Fibroblast of pulmonary artery (primary cell): ENCODE data around the gene EBI3.

Source experiments
- DNase-seq: peaks from one replicate; pipeline ENCODE4 v3.0.0-alpha.2; 2010; ENCODE audit warnings: low read depth
- H3K4me3 ChIP-seq: replicated peaks from 2 replicates; pipeline ENCODE4 v1.5.1; 2011; ENCODE audit warnings: low read depth, mild to moderate bottlenecking, control low read depth, low read length, moderate library complexity
- TF ChIP-seq, protein P1 (sequence below): IDR thresholded peaks from 2 replicates; pipeline ENCODE4 v1.5.1; 2011; ENCODE audit warnings: mild to moderate bottlenecking, control low read depth, low read length, inconsistent platforms; ENCODE audit errors: missing control alignments

Gene EBI3

DNA sequence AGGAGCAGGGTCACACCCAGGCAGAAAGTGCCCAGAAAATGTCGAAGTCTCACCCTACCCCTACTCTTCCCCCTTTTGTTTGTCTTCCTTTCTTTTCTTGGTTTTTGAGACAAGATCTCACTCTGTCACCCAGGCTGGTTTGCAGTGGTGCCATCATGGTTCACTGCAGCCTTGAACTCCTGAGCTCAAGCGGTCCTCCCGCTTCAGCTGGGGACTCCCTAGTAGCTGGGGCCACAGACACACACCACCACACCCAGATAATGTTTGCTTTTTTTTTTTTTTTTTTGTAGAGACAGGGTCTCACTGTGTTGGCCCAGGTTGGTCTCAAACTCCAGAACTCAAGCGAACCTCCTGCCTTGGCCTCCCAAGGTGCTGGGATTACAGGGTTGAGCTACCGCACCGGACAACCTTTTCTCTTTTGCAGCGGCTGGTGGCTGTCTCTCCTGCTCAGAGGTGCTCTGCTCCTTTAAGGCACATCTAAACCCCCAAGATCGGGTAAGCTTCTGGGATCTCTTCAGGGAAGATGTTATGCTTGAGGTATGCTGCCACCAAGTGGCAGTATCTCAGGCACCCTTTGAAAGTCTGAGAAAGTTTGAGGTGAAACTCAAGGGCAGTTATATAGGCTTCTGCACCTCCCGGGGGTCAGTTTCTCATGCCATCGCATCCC is 22.4 kb upstream of the EBI3 start:
- TF ChIP-seq, protein P1, sequence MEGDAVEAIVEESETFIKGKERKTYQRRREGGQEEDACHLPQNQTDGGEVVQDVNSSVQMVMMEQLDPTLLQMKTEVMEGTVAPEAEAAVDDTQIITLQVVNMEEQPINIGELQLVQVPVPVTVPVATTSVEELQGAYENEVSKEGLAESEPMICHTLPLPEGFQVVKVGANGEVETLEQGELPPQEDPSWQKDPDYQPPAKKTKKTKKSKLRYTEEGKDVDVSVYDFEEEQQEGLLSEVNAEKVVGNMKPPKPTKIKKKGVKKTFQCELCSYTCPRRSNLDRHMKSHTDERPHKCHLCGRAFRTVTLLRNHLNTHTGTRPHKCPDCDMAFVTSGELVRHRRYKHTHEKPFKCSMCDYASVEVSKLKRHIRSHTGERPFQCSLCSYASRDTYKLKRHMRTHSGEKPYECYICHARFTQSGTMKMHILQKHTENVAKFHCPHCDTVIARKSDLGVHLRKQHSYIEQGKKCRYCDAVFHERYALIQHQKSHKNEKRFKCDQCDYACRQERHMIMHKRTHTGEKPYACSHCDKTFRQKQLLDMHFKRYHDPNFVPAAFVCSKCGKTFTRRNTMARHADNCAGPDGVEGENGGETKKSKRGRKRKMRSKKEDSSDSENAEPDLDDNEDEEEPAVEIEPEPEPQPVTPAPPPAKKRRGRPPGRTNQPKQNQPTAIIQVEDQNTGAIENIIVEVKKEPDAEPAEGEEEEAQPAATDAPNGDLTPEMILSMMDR: peak; percentile 17
- DNase-seq: peak; percentile 51
- no peak overlapping the region for H3K4me3 ChIP-seq

- DNase-seq: peak; percentile 28
- TF ChIP-seq, protein P1: peak; percentile 34
- no peak overlapping the region for H3K4me3 ChIP-seq
These were observed 20.8 kb upstream of the EBI3 start for GRCh38 chr19:4208385-4209094.

DNA sequence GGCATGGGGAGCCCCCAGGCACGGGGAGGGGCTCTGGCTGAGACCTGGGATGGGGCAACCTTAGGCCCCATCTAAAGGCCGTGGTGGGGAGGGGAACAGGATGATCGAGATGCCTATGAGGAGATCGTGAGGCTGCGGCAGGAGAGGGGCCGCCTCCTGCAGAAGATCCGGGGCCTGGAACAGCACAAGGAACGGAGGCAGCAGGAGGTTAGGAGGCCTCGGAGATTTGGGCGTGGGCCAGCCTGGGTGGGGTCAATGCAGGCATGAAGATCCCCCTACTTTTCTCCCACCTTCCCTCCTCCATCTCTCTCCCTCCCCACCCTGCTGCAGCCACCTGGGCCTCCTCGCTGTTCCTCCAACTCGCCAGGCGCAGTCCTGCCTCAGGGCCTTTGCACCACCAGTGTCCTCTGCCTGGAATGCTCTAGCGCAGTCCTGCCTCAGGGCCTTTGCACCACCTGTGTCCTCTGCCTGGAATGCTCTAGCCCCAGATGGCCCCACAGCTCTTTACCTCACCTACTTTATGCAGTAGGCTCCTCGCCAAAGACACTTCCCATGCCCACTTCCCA is 19.1 kb upstream of the EBI3 start:
- TF ChIP-seq, protein P1: no peak
- no peak overlapping the region for H3K4me3 ChIP-seq
- no peak for DNase-seq

GRCh38 chr19:4213116-4213515 is 16.2 kb upstream of the EBI3 start:
- no peak for DNase-seq
- TF ChIP-seq, protein P1: no peak
- H3K4me3 ChIP-seq: no peak overlapping the region

DNA sequence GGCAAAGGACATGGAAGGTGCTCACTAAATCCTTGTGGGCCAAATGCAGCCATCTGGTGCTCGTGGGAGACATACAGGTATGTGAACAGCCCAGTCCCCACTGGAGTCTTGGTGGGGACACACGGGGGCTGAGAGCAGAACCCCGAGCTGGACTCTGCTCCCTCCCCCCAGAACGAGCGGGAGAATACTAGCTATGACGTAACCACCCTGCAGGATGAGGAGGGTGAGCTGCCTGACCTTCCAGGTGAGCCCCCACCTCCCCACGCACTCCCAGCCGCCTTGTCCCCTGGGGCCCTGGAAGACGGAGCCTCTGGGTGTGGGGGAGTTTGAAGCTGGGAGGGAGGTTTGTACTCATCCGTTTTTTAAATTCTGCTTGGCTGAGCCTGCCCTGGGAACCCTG is 13.5 kb upstream of the EBI3 start:
- DNase-seq: no peak
- TF ChIP-seq, protein P1: no peak
- no peak overlapping the region for H3K4me3 ChIP-seq

DNA sequence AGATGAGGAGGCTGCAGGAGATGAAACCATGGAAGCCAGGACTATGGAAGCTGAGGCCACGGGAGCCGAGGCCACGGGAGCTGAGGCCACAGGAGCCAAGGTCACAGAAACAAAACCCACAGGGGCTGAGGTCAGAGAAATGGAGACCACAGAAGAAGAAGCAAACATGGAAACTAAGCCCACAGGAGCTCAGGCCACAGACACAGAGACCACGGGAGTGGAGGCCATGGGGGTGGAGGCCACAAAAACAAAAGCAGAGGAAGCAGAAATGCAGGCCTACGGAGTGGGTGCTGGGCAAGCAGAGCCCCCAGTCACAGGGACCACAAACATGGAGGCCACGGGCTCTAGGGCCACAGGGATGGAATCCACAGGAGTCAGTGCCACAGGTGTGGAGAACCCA is 12.5 kb upstream of the EBI3 start:
- H3K4me3 ChIP-seq: no peak overlapping the region
- DNase-seq: no peak
- TF ChIP-seq, protein P1: no peak
